ENCODE results near the gene ACTN1. TPM values are rescaled to one million over a fixed set of nuclear protein-coding genes. Genes with fewer than 3 reads are reported as not detected.

ACTN1 gene
- total RNA-seq, 1 donor from 2014 or later: 77.1 TPM

GRCh38 chr14:68928770-68929550, 50.1 kb downstream of the ACTN1 start:
- H3K27ac Mint-ChIP-seq (ENCODE audit: unreplicated experiment): no peak overlapping the region

GRCh38 chr14:68927956-68928675, 51.0 kb downstream of the ACTN1 start:
- Mint-ChIP-seq H3K27me3 (ENCODE audit: low read depth) (no peaks in the 10 kb centered on the region), H3K27ac (ENCODE audit: unreplicated experiment) (no peak overlapping the region), H3K36me3 (ENCODE audit: low read depth) (peaks cover 16% of the 10 kb centered on the region), H3K4me3 (no peak overlapping the region), H3K4me1 (peaks cover 18% of the 10 kb centered on the region), H3K9me3 (peaks cover 3% of the 10 kb centered on the region)
- no peak for DNase-seq (ENCODE audit: low read depth, low spot score)
- TF ChIP-seq CTCF (conservative IDR thresholded peaks at IDR 0.05): no peak

More at GRCh38 chr14:68928770-68929550, 50.1 kb downstream of the ACTN1 start:
- H3K4me1 Mint-ChIP-seq: peaks cover 15% of the 10 kb centered on the region
- TF ChIP-seq CTCF (conservative IDR thresholded peaks at IDR 0.05): no peak
- H3K4me3 Mint-ChIP-seq: no peak overlapping the region
- H3K9me3 Mint-ChIP-seq: peaks cover 3% of the 10 kb centered on the region
- H3K27me3 Mint-ChIP-seq (ENCODE audit: low read depth): no peaks in the 10 kb centered on the region
- H3K36me3 Mint-ChIP-seq (ENCODE audit: low read depth): peaks cover 13% of the 10 kb centered on the region
- DNase-seq (ENCODE audit: low read depth, low spot score): no peak

- H3K4me3 Mint-ChIP-seq: no peak overlapping the region
- no peak for DNase-seq (ENCODE audit: low read depth, low spot score)
- peaks cover 16% of the 10 kb centered on the region for H3K36me3 Mint-ChIP-seq (ENCODE audit: low read depth)
- no peak for TF ChIP-seq CTCF (conservative IDR thresholded peaks at IDR 0.05)
- H3K4me1 Mint-ChIP-seq: peaks cover 18% of the 10 kb centered on the region
- no peak overlapping the region for H3K27ac Mint-ChIP-seq (ENCODE audit: unreplicated experiment)
- peaks cover 3% of the 10 kb centered on the region for H3K9me3 Mint-ChIP-seq
- no peaks in the 10 kb centered on the region for H3K27me3 Mint-ChIP-seq (ENCODE audit: low read depth)
Measured at GRCh38 chr14:68927089-68927488, 52.0 kb downstream of the ACTN1 start.

GRCh38 chr14:68926236-68926635, 52.9 kb downstream of the ACTN1 start:
- Mint-ChIP-seq H3K27me3 (ENCODE audit: low read depth) (no peaks in the 10 kb centered on the region), H3K4me1 (peaks cover 18% of the 10 kb centered on the region), H3K9me3 (peaks cover 3% of the 10 kb centered on the region), H3K4me3 (no peak overlapping the region), H3K27ac (ENCODE audit: unreplicated experiment) (peak overlapping the region; percentile 78), H3K36me3 (ENCODE audit: low read depth) (peaks cover 16% of the 10 kb centered on the region)
- no peak for DNase-seq (ENCODE audit: low read depth, low spot score)
- peak; percentile 48 for TF ChIP-seq CTCF (conservative IDR thresholded peaks at IDR 0.05)

- Mint-ChIP-seq H3K27me3 (ENCODE audit: low read depth) (no peaks in the 10 kb centered on the region), H3K4me3 (no peak overlapping the region), H3K27ac (ENCODE audit: unreplicated experiment) (no peak overlapping the region), H3K4me1 (peaks cover 18% of the 10 kb centered on the region), H3K9me3 (peaks cover 3% of the 10 kb centered on the region), H3K36me3 (ENCODE audit: low read depth) (peaks cover 16% of the 10 kb centered on the region)
- no peak for TF ChIP-seq CTCF (conservative IDR thresholded peaks at IDR 0.05)
- no peak for DNase-seq (ENCODE audit: low read depth, low spot score)
Measured at GRCh38 chr14:68925373-68925772, 53.7 kb downstream of the ACTN1 start.
